Panc1 (cell line): ENCODE data around the gene TESMIN. TPM values are rescaled to one million over a fixed set of nuclear protein-coding genes. Genes with fewer than 3 reads are reported as not detected.

ENCODE experiments used
- ATAC-seq: fragments of 200-7000 bp; cut with Tn5 transposase; 2 replicates; pipeline ENCODE4 v1.9.1; 2020; ENCODE audit warnings: mild to moderate bottlenecking, moderate library complexity
- BruUV-seq: library from RNA; stranded (reverse); fragments of 400-500 nt; replicated peaks from 2 replicates; lab custom pipeline; 2021; lab: Mats Ljungman, UMichigan
- CTCF ChIA-PET: fragments of 300-600 bp; sonication (Branson Sonifier 250); formaldehyde crosslinking; loops from one replicate; lab custom pipeline; 2022; ENCODE audit warnings: antibody characterized with exemption; lab: Charles Lee
- POLR2A ChIA-PET: fragments of 300-600 bp; sonication (Branson Sonifier 250); formaldehyde crosslinking; loops from one replicate; lab custom pipeline; 2022; ENCODE audit warnings: antibody characterized with exemption; lab: Charles Lee
- DNase-seq: peaks from one replicate; pipeline ENCODE4 v3.0.0-alpha.2; 2010; ENCODE audit warnings: low read depth, low spot score
- H3K27ac ChIP-seq: 2 replicates; pipeline ENCODE4 v1.5.1; 2011; ENCODE audit warnings: mild to moderate bottlenecking, low read length, inconsistent platforms
- H3K27me3 ChIP-seq: fragments of 200-500 bp; sonication (Bioruptor generic); 2 replicates; pipeline ENCODE4 v1.6.0; 2014; ENCODE audit warnings: low read length, inconsistent platforms; ENCODE audit not compliant: control insufficient read depth, insufficient read depth
- H3K36me3 ChIP-seq: fragments of 200-500 bp; sonication (Bioruptor generic); 2 replicates; pipeline ENCODE4 v1.5.1; 2014; ENCODE audit warnings: inconsistent platforms, mild to moderate bottlenecking, low read length, moderate library complexity; ENCODE audit not compliant: control insufficient read depth, insufficient read depth
- H3K4me1 ChIP-seq: 2 replicates; pipeline ENCODE4 v1.5.1; 2011; ENCODE audit warnings: inconsistent platforms, mild to moderate bottlenecking, low read length, moderate library complexity; ENCODE audit not compliant: control insufficient read depth, insufficient read depth
- H3K4me3 ChIP-seq, 2 experiments: 2 replicates each; pipeline ENCODE4 v1.5.1; 2011 to 2012; ENCODE audit warnings: low read depth in 2 of 2, low read length in 2 of 2, mild to moderate bottlenecking in 2 of 2, inconsistent platforms in 1 of 2, moderate library complexity in 1 of 2
- H3K9me3 ChIP-seq: fragments of 200-500 bp; sonication (Bioruptor generic); 2 replicates; pipeline ENCODE4 v1.5.1; 2014; ENCODE audit warnings: low read depth, mild to moderate bottlenecking, inconsistent platforms, low read length, moderate library complexity; ENCODE audit not compliant: control insufficient read depth, insufficient read depth
- CTCF ChIP-seq: fragments of 450-650 bp; IDR thresholded peaks from 2 replicates; pipeline ENCODE4 v1.5.1; 2017; ENCODE audit warnings: mild to moderate bottlenecking
- POLR2AphosphoS5 ChIP-seq: IDR thresholded peaks from 2 replicates; pipeline ENCODE4 v1.6.1; 2012; ENCODE audit warnings: mild to moderate bottlenecking, low read depth, low read length, moderate library complexity
- REST ChIP-seq, 2 experiments: IDR thresholded peaks; 2 replicates each; pipeline ENCODE4 v1.6.1; 2011 to 2012; ENCODE audit warnings: low read depth in 2 of 2, control low read depth in 1 of 2, low read length in 1 of 2, mild to moderate bottlenecking in 1 of 2, moderate library complexity in 1 of 2; ENCODE audit not compliant: insufficient read depth in 1 of 2
- SIN3A ChIP-seq: IDR thresholded peaks from 2 replicates; pipeline ENCODE4 v1.6.1; 2012; ENCODE audit warnings: low read depth, mild to moderate bottlenecking, low read length, moderate library complexity, borderline replicate concordance; ENCODE audit not compliant: insufficient read depth
- TCF7L2 ChIP-seq: IDR thresholded peaks from 2 replicates; pipeline ENCODE4 v1.6.1; 2011; ENCODE audit warnings: mild to moderate bottlenecking, low read depth, low read length, inconsistent platforms
- in situ Hi-C: cut with HindIII; loops from 2 replicates; pipeline ENCODE4 v1.10.0; 2016; ENCODE audit warnings: low sequenced_read_pairs, low pct_unique_long_range_greater_than_20kb
- intact Hi-C: fragments of 100-400 bp; cut with micrococcal nuclease; formaldehyde crosslinking; loops from one replicate; pipeline ENCODE4 v1.10.0; 2022; ENCODE audit not compliant: unreplicated experiment
- total RNA-seq: library from RNA; stranded (reverse); gene quantifications from one replicate; pipeline ENCODE4 v1.2.1, GENCODE V29; 2021; ENCODE audit not compliant: unreplicated experiment

The TESMIN gene
- total RNA-seq, 1 experiment from 2014 or later: 47.6 TPM

- Histone ChIP-seq H3K27me3 (no peaks in the 10 kb centered on the region), H3K36me3 (peaks cover 12% of the 10 kb centered on the region), H3K9me3 (no peaks in the 10 kb centered on the region), H3K4me3 (no peak overlapping the region), H3K4me1 (no peaks in the 10 kb centered on the region), H3K27ac (no peak overlapping the region)
- no TSS peak for BruUV-seq
- no peak for DNase-seq
- TF ChIP-seq SIN3A: no peak
- TF ChIP-seq REST (IDR thresholded peaks at IDR 0.05; ENCODE audit: insufficient read depth in 1 of 2, low read depth in 2 of 2, low read length in 1 of 2): no peak
- TF ChIP-seq POLR2AphosphoS5: no peak
- no peak for TF ChIP-seq TCF7L2
- no peak for TF ChIP-seq CTCF
- no peak for ATAC-seq
- intact Hi-C loops: no loop called here
- ChIA-PET CTCF (no interaction called here), POLR2A (no interaction called here)
- in situ Hi-C loops: no loop called here
These were observed 11.2 kb upstream of the TESMIN start for GRCh38 chr11:68762481-68762880.

GRCh38 chr11:68761801-68762200, 10.5 kb upstream of the TESMIN start:
- TF ChIP-seq POLR2AphosphoS5 (no peak), SIN3A (no peak), CTCF (no peak), REST (IDR thresholded peaks at IDR 0.05; ENCODE audit: insufficient read depth in 1 of 2, low read depth in 2 of 2, low read length in 1 of 2) (no peak), TCF7L2 (no peak)
- Histone ChIP-seq H3K4me3 (no peak overlapping the region), H3K4me1 (no peaks in the 10 kb centered on the region), H3K27me3 (no peaks in the 10 kb centered on the region), H3K9me3 (no peaks in the 10 kb centered on the region), H3K27ac (no peak overlapping the region), H3K36me3 (peaks cover 15% of the 10 kb centered on the region)
- in situ Hi-C loops (no loop called here), intact Hi-C loops (no loop called here)
- ChIA-PET POLR2A (no interaction called here), CTCF (no interaction called here)
- no TSS peak for BruUV-seq
- no peak for ATAC-seq
- no peak for DNase-seq
